ENCODE results near the gene HIVEP3. TPM values are rescaled to one million over a fixed set of nuclear protein-coding genes. Genes with fewer than 3 reads are reported as not detected.
A peak's percentile ranks its signal among the peaks of the same experiment; 100 is the strongest.

HIVEP3 gene
- total RNA-seq, 2 experiments from 2014 or later = 19.4 to 21.3 TPM

- DNase-seq = no peak
- Mint-ChIP-seq H3K27me3 (no peaks in the 10 kb centered on the region), H3K9me3 (peaks cover 2% of the 10 kb centered on the region), H3K4me3 (no peak overlapping the region), H3K36me3 (peaks cover 34% of the 10 kb centered on the region), H3K27ac (no peak overlapping the region), H3K4me1 (peaks cover 20% of the 10 kb centered on the region)
These were observed 306.7 kb downstream of the HIVEP3 start for GRCh38 chr1:41611932-41612450.

- Mint-ChIP-seq H3K27me3 (no peaks in the 10 kb centered on the region), H3K4me3 (no peak overlapping the region), H3K9me3 (peaks cover 2% of the 10 kb centered on the region), H3K4me1 (peaks cover 23% of the 10 kb centered on the region), H3K27ac (peak overlapping the region; percentile 28), H3K36me3 (peaks cover 35% of the 10 kb centered on the region)
- DNase-seq = no peak
These were observed 307.4 kb downstream of the HIVEP3 start for GRCh38 chr1:41611068-41611931.

- H3K27me3 Mint-ChIP-seq = no peaks in the 10 kb centered on the region
- no peak overlapping the region for H3K27ac Mint-ChIP-seq
- H3K4me3 Mint-ChIP-seq = no peak overlapping the region
- H3K4me1 Mint-ChIP-seq = peaks cover 31% of the 10 kb centered on the region
- peaks cover 2% of the 10 kb centered on the region for H3K9me3 Mint-ChIP-seq
- peaks cover 41% of the 10 kb centered on the region for H3K36me3 Mint-ChIP-seq
- DNase-seq = no peak
These were observed 308.4 kb downstream of the HIVEP3 start for GRCh38 chr1:41610361-41610760.

GRCh38 chr1:41609166-41609883 is 309.4 kb downstream of the HIVEP3 start:
- peaks cover 2% of the 10 kb centered on the region for H3K9me3 Mint-ChIP-seq
- H3K27ac Mint-ChIP-seq = no peak overlapping the region
- H3K36me3 Mint-ChIP-seq = peaks cover 47% of the 10 kb centered on the region
- no peak overlapping the region for H3K4me3 Mint-ChIP-seq
- no peaks in the 10 kb centered on the region for H3K27me3 Mint-ChIP-seq
- no peak for DNase-seq
- peaks cover 31% of the 10 kb centered on the region for H3K4me1 Mint-ChIP-seq

- no peak for DNase-seq
- H3K27ac Mint-ChIP-seq = no peak overlapping the region
- no peak overlapping the region for H3K4me3 Mint-ChIP-seq
- H3K27me3 Mint-ChIP-seq = no peaks in the 10 kb centered on the region
- H3K36me3 Mint-ChIP-seq = peaks cover 54% of the 10 kb centered on the region
- peaks cover 4% of the 10 kb centered on the region for H3K9me3 Mint-ChIP-seq
- peaks cover 33% of the 10 kb centered on the region for H3K4me1 Mint-ChIP-seq
These were observed 310.5 kb downstream of the HIVEP3 start for GRCh38 chr1:41608211-41608610.

GRCh38 chr1:41607808-41608207 is 310.9 kb downstream of the HIVEP3 start:
- peak overlapping the region; percentile 77 for H3K27ac Mint-ChIP-seq
- no peaks in the 10 kb centered on the region for H3K27me3 Mint-ChIP-seq
- DNase-seq = no peak
- peaks cover 4% of the 10 kb centered on the region for H3K9me3 Mint-ChIP-seq
- H3K36me3 Mint-ChIP-seq = peaks cover 55% of the 10 kb centered on the region
- no peak overlapping the region for H3K4me3 Mint-ChIP-seq
- H3K4me1 Mint-ChIP-seq = peaks cover 33% of the 10 kb centered on the region

- no peak overlapping the region for H3K27ac Mint-ChIP-seq
- peaks cover 49% of the 10 kb centered on the region for H3K36me3 Mint-ChIP-seq
- no peak overlapping the region for H3K4me3 Mint-ChIP-seq
- H3K9me3 Mint-ChIP-seq = peaks cover 17% of the 10 kb centered on the region
- H3K27me3 Mint-ChIP-seq = no peaks in the 10 kb centered on the region
- peaks cover 30% of the 10 kb centered on the region for H3K4me1 Mint-ChIP-seq
- DNase-seq = no peak
These were observed 318.8 kb downstream of the HIVEP3 start for GRCh38 chr1:41599912-41600311.

- no peak for DNase-seq
- no peak overlapping the region for H3K4me3 Mint-ChIP-seq
- peaks cover 41% of the 10 kb centered on the region for H3K36me3 Mint-ChIP-seq
- peaks cover 36% of the 10 kb centered on the region for H3K4me1 Mint-ChIP-seq
- H3K27me3 Mint-ChIP-seq = no peaks in the 10 kb centered on the region
- peaks cover 14% of the 10 kb centered on the region for H3K9me3 Mint-ChIP-seq
- no peak overlapping the region for H3K27ac Mint-ChIP-seq
These were observed 320.4 kb downstream of the HIVEP3 start for GRCh38 chr1:41598325-41598724.

GRCh38 chr1:41592451-41593125 is 326.1 kb downstream of the HIVEP3 start:
- Mint-ChIP-seq H3K4me3 (no peak overlapping the region), H3K27me3 (no peaks in the 10 kb centered on the region), H3K27ac (no peak overlapping the region), H3K9me3 (no peaks in the 10 kb centered on the region), H3K4me1 (peaks cover 19% of the 10 kb centered on the region), H3K36me3 (peaks cover 48% of the 10 kb centered on the region)
- no peak for DNase-seq

- Mint-ChIP-seq H3K27me3 (no peaks in the 10 kb centered on the region), H3K9me3 (no peaks in the 10 kb centered on the region), H3K27ac (peak overlapping the region; percentile 42), H3K4me3 (no peak overlapping the region), H3K4me1 (peaks cover 19% of the 10 kb centered on the region), H3K36me3 (peaks cover 52% of the 10 kb centered on the region)
- no peak for DNase-seq
These were observed 326.8 kb downstream of the HIVEP3 start for GRCh38 chr1:41591891-41592290.

GRCh38 chr1:41590331-41590730 is 328.4 kb downstream of the HIVEP3 start:
- Mint-ChIP-seq H3K4me1 (peaks cover 13% of the 10 kb centered on the region), H3K9me3 (no peaks in the 10 kb centered on the region), H3K27ac (no peak overlapping the region), H3K4me3 (no peak overlapping the region), H3K27me3 (no peaks in the 10 kb centered on the region), H3K36me3 (peaks cover 55% of the 10 kb centered on the region)
- DNase-seq = no peak

- Mint-ChIP-seq H3K36me3 (peaks cover 60% of the 10 kb centered on the region), H3K4me3 (no peak overlapping the region), H3K27ac (no peak overlapping the region), H3K9me3 (no peaks in the 10 kb centered on the region), H3K4me1 (peaks cover 5% of the 10 kb centered on the region), H3K27me3 (no peaks in the 10 kb centered on the region)
- DNase-seq = no peak
These were observed 329.3 kb downstream of the HIVEP3 start for GRCh38 chr1:41589395-41589794.

- Mint-ChIP-seq H3K27ac (no peak overlapping the region), H3K9me3 (no peaks in the 10 kb centered on the region), H3K4me1 (peaks cover 2% of the 10 kb centered on the region), H3K27me3 (no peaks in the 10 kb centered on the region), H3K36me3 (peaks cover 60% of the 10 kb centered on the region), H3K4me3 (no peak overlapping the region)
- DNase-seq = no peak
These were observed 330.3 kb downstream of the HIVEP3 start for GRCh38 chr1:41588334-41588875.

GRCh38 chr1:41587791-41588190 is 330.9 kb downstream of the HIVEP3 start:
- Mint-ChIP-seq H3K36me3 (peaks cover 57% of the 10 kb centered on the region), H3K4me1 (peaks cover 2% of the 10 kb centered on the region), H3K4me3 (no peak overlapping the region), H3K27me3 (no peaks in the 10 kb centered on the region), H3K27ac (no peak overlapping the region), H3K9me3 (no peaks in the 10 kb centered on the region)
- DNase-seq = no peak

GRCh38 chr1:41586230-41586629 is 332.5 kb downstream of the HIVEP3 start:
- DNase-seq = no peak
- H3K4me3 Mint-ChIP-seq = no peak overlapping the region
- H3K4me1 Mint-ChIP-seq = peaks cover 5% of the 10 kb centered on the region

More at GRCh38 chr1:41586230-41586629, 332.5 kb downstream of the HIVEP3 start:
- H3K27me3 Mint-ChIP-seq = no peaks in the 10 kb centered on the region
- H3K36me3 Mint-ChIP-seq = peaks cover 52% of the 10 kb centered on the region
- no peak overlapping the region for H3K27ac Mint-ChIP-seq
- H3K9me3 Mint-ChIP-seq = no peaks in the 10 kb centered on the region
